HG03378 (cell line): ENCODE measurements around the gene SNAI3.

Experiments used
- ATAC-seq: cut with Tn5 transposase; IDR thresholded peaks from one replicate; pipeline ENCODE4 v1.9.1; 2021; ENCODE audit warnings: mild to moderate bottlenecking, moderate library complexity; ENCODE audit not compliant: unreplicated experiment

Gene SNAI3

GRCh38 chr16:88686439-88687253 lies at the start of gene SNAI3:
Gene SNAI3, minus strand, starts transcription at chr16:88686507. Its CDS starts 101 bp downstream, at chr16:88686406.
- no peak for ATAC-seq

GRCh38 chr16:88736088-88736487 lies 49.8 kb upstream of the SNAI3 start:
- no peak for ATAC-seq

- no peak for ATAC-seq
These were observed 49.3 kb upstream of the SNAI3 start for GRCh38 chr16:88735616-88736015.

DNA sequence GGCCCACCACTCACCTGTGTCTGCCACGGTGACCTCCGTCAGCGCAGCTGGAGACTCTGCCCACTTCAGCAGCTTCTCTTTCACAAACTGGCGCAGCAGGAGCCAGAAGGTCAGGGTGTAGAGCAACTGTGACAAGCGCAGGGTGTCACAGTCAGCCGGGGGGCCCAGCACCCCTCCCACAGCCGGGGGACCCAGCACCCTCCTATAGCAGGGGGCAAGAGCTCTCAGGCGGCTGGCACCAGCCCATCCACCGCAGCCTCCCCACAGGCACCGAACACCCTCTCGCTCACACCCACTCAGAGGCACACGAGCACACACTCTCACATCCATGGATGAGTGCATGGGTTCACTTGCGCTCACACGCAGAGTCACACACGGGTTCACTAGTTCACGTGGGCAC lies 48.8 kb upstream of the SNAI3 start:
- ATAC-seq = no peak

- no peak for ATAC-seq
These were observed 48.0 kb upstream of the SNAI3 start for GRCh38 chr16:88734361-88734728.

- no peak for ATAC-seq
These were observed 47.5 kb upstream of the SNAI3 start for GRCh38 chr16:88733630-88734360.

DNA sequence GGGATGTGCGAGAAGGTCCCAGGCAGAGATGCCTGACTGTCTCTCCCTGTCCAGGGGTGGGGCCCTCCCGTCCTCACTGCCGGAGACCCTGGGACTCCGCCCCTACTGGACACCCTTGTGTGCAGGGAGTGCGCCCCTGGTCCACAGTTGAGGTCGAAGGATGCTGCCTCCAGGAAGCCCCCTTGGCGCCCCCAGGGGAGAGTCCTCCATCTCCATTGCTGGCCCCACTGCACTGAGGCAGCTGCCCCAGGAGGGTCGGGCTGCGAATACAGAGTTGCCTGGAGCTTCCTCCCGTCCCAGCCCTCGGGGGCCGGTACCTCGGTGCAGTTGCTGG lies 46.6 kb upstream of the SNAI3 start:
- no peak for ATAC-seq

DNA sequence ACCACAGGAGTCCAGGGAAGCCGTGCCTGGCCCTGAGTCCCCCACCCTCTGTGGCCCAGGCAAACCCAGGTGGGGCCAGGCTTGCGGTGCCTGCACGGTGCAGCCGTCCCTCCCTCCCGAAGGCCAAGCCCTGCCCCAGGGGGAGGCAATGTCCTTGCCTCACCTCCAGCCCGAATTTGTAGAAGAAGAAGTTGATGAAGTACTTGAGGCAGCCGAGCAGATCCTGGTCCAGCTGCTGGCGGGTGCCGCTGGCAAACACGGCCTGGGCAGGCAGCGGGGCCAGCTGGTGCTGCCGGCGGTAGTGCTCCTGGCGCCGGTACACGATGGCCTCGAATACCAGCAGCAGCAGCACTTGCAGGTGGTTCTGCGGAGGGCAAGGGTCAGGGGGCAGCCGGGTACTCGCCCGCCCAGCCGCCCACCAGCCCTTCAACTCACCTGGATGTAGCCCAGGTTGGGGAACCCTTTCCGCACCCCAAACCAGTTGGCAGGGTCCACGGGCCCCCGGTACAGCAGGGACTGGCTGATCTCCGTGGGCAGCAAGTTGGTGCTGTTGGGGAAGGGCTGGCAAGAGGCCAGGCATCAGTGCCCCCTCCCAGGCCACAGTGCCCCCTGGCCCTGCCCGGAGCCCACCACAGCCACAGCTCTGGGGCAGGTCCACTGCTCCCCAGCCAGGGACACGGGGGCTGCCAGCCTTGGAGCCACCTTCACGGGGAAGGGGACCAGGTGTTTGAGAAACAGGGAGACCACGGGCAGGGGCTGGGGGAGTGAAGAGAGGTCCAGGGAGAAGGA lies 46.1 kb upstream of the SNAI3 start:
- no peak for ATAC-seq

- no peak for ATAC-seq
These were observed 45.4 kb upstream of the SNAI3 start for GRCh38 chr16:88731699-88732098.

DNA sequence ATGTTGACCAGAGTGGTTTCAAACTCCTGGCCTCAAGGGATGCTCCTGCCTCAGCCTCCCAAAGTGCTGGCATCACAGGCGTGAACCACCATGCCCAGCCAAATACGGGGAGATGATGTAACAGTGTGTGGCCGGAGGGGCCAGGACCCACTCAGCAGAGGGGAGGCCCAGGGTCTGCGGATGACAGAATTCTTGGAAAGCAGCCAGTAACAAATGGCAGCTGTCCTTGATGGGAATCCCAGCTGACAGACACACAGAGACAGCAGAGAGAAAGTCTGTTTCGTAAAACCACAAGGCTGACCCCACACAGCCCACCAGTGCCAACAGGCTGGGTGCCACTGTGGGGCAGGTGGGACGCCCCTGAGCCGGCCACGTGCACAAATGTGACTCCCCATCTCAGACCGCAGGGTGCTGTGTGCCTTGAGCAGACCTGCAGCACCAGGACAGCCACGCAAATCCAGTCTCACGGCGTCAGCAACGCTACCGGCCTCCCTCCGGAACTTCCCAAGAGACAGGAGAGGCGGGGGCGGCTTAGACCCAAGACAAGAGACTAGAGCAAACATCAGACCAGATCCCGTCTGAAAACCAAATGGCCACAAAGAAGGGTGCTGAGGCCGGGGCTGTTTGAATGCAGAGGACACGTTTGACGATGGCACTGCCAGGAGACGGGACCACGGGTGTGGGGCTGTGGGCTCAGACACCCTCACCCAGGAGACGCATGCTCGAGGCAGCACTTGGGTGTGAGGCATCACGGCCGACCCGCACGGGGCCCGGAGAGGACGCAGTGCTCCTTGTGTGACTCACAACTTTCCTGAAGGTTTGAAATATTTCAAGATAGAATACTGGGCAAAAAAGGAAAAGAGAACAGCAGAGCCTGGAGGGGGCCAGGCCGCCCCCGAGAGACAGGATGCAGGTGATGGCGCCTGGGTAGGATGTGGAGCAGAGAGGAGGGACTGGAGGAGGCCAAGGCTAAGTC lies 44.6 kb upstream of the SNAI3 start:
- ATAC-seq = no peak

- ATAC-seq = no peak
These were observed 41.6 kb upstream of the SNAI3 start for GRCh38 chr16:88727871-88728270.

- no peak for ATAC-seq
These were observed 40.7 kb upstream of the SNAI3 start for GRCh38 chr16:88726981-88727380.

- ATAC-seq = no peak
These were observed 40.1 kb upstream of the SNAI3 start for GRCh38 chr16:88726408-88726749.

DNA sequence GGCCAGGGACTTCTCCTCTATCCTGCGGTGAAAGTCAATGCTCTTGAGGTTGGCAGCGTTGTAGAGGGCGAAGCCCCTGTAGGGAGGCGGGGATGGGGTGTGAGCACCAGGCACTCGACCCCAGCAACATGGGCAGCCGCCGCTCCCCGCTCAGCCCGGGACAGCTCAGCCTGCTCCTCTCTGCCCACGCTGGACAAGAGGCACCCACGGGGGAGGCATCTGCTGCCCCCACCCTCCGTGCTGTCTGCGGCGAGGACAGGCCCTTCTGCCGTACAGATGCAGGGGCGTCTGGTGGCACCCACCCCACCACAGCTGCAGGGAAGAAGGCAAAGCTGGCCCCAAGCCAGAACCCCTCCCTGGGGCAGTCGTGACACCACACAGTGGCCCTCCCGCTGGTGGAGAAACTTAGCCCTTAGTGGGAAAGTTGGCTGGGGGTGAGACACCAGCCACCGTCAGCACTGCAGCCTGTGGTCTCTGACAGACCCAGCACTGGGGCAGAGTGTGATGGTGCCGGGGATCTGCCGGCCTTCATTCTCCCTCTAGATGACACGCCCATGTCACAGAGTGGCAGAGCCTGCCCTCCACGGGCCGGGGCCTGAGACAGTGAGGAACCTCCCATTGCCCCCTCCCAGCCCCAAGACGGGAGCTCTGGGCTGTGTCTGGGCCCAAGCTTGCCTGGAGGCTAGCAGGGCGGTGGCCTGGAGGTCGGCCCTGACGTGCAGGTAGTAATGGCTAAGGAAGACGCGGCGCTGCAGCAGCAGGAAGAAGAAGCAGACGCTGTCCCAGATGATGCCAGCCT lies 39.5 kb upstream of the SNAI3 start:
- ATAC-seq = no peak

GRCh38 chr16:88724855-88725555 lies 38.7 kb upstream of the SNAI3 start:
- no peak for ATAC-seq

DNA sequence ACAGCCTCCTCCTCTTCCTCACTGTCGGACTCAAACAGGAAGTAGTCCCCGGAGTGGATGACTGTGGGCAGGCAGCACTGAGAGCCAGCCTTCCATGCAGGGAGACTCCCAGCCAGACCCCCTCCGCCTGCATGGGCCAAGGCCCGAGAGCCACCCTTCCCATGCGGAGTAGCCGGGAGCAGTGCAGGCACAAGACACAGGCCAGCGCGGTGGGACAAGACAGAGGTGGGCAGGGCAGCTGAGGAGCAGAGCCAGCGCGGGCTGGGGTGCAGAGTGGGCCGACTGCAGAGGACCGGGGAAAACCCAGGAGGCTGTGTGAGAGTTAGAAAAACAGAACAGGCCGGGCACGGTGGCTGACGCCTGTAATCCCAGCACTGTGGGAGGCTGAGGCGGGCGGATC lies 37.6 kb upstream of the SNAI3 start:
- ATAC-seq = no peak

- no peak for ATAC-seq
These were observed 37.2 kb upstream of the SNAI3 start for GRCh38 chr16:88723507-88723887.

DNA sequence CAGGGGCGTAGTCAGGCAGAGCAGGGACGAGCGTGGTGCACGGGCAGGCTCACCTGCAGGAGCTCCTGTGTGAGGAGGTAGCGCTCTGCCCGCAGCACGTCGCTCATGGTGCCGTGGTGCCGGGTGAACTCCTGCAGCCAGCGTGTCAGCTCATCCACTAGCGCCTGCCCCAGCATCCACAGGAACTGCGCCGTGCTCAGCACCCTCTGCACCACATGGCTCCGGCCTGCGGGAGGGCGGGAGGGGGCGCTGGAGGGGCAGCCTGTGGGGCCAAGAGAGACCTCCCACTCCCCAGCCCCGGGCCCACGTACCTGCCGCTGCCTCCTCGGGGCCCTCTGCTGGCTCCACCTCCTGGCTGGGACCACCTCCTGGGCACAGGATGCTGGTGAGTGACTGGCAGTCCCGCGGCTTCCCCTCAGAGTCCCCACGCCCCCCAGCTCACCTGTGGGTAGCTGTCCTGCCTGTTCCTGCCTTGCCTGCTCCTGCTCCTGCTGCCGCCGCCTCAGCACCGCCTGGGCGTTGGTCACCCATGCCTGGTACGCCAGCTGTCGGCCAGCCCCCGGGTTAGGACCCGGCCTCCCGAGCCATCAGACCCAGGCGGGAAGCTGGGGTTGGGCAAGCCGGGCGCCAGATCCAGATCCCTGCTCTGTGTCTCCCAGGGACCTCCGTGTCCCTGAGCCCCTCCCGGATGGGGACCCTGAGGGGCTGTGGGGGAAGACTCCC lies 36.6 kb upstream of the SNAI3 start:
- ATAC-seq = no peak
